HG03135 (cell line): ENCODE results near the gene ADAMTSL5.
"Not testable (repeated sequence)": the region's sequence is repeated elsewhere in the genome, so short reads cannot be mapped to it uniquely, and the experiment has no call there.

Experiments
- ATAC-seq: cut with Tn5 transposase; IDR thresholded peaks from one replicate; pipeline ENCODE4 v1.9.1; 2021; ENCODE audit warnings: mild to moderate bottlenecking, moderate library complexity; ENCODE audit not compliant: unreplicated experiment

ADAMTSL5 gene

DNA sequence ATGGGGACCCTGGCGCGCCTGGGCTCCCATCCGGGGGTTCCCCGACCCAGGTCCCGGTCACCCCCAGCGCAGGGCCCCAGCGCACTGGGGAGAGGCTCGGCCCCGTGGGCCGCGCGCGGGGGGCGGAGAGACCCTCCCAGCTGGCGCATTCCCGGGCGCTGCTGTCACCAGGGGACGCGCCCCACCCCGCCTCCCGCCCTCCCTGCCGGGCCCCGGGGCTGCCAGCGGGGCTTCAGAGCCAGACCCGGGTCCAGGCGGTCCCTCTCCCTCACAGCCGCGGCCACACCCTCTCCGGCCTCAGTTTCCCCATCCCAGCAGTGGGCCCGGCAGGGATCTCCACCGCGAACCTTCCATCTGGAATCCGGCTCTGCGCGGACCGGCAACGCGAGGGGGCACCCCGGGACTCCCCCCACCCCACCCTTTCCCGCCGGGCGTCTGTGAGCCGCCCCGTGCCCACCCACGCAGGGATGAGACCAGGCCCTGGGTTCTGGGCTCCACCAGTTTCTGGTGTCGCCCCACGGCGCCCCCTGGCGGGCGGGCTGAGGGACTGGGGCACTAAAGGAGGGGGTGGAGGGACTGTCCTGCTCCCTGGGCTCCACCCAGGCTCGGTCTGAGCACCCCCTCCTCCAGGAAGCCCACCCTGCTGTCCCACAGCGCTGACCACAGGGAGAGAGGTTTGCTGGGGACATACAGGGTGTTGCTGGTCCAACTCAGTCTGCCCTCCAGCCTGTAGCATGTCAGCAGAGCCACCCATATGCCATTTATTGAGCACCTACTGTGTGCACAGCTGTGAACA, 878 bp upstream of the ADAMTSL5 start:
- ATAC-seq = no peak

DNA sequence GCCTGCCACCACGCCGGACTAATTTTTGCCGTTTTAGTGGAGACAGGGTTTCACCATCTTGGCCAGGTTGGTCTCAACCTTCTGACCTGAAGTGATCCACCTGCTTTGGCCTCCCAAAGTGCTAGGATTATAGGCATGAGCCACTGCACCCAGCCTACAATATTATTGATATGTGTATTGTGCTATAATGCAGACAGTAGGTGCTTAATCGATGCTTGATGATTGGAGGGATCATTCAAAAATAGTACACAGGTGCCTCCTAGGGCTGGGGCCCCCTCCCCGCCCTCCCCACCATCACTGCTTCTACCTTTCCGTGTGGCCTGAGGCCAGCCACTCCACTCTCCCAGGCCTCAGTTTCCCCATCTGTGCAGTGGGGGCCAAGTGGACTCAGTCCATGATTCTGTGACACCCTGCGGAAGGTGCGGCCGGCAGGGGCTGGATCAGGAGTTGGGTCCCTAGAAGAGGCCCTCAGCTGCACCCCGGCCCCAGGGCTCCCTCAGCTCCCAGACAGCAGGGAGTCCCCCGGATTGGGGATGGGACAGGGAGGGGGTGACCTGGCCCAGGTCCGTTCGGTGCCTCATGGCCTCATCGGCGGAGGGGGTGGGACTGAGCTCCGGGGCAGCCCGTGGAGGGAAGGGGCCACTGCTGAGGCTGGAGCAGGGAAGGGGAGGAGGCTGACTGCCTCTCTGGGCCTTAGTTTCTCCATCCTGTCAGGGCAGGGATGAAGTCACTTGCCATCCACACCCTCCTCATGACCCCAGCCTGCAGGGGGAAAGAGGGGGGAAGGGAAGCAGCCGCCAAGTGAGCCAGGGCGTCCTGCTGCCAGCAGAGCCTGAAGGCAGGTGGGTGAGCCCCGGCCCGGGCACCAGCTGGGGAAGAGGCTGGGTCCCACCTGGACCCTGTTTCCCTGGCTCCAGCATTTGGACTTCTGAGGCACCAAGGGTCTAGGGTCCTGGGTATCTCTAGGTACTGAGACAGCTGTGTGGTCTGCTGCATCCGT, 1.2 kb downstream of the ADAMTSL5 start:
- ATAC-seq = no peak

DNA sequence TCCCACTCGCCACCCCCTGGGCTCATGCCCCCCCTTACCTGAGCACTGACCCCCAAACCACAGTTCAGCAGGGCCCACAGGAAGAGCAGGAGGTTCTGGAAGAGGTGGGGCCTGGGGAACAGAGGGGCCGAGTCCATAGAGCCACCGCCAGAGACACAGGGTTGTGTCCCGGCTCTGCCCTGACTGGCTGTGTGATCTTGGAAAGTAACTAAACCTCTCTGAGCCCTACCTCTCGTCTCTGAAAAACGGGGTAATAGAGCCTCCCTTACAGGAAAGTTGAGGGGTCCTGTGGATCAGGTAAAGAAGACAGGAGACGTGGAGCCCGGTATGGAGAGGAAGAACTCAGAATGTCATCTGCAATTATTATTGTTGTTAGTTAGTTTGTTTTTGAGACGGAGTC, 2.0 kb downstream of the ADAMTSL5 start:
- ATAC-seq = no peak

GRCh38 chr19:1510442-1510806, 2.4 kb downstream of the ADAMTSL5 start:
- ATAC-seq = no peak

DNA sequence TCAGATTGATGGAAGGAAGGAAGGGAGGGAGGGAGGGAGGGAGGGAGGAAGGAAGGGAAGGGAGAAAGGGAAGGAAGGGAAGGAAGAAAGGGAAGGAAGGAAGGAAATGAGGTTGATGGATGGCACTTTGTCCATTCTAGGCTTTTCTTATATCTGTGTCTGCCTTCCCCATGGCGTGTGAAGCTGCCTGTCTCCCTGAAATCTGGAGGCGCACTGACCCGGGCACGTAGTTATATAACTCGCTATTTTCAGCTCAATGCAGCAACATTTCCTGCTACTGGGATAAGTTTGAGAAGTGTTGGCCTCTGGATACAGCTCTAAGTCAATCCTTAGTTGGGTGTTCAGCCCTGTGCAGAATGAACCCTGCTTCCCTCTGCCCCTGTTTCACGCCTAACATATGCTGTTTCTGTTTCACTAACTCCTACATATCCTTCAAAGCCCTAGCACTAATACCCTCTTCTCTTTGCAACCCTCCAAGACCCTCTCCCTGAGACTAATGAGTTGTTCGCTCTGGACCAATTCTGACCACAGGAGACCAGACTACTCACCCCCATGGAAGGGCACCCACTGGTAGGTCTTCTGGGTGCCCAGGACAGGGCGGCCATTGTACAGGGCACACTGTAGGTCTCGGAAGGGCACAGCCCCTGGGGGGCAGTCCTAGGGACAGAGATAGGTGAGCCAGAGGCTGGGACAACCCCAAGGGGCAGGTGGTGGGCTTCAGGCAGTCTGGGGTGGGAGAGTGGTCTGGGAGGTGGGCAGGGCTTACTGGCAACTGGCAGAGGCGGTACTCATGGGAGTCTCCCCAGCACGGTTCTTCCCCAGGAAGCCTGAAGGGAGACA, 3.0 kb downstream of the ADAMTSL5 start:
- no peak for ATAC-seq

DNA sequence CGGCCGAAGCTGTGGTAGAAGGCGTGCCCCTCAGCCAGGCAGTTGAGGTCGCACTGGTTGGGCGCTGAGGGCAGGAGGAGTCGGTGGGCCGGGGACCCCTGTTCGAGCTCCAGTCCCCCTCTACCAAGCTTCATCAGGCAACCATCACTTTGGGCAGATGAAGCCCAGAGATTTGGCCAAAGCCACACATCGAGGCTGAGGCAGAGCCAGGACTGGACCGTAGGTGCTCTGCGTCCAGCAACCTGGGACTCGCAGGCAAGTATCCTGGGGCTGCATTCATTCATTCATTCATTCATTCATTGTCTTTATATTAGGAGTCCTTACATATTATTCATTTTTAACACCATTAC, 4.3 kb downstream of the ADAMTSL5 start:
- no peak for ATAC-seq

GRCh38 chr19:1507763-1508506, 4.9 kb downstream of the ADAMTSL5 start:
- no peak for ATAC-seq

DNA sequence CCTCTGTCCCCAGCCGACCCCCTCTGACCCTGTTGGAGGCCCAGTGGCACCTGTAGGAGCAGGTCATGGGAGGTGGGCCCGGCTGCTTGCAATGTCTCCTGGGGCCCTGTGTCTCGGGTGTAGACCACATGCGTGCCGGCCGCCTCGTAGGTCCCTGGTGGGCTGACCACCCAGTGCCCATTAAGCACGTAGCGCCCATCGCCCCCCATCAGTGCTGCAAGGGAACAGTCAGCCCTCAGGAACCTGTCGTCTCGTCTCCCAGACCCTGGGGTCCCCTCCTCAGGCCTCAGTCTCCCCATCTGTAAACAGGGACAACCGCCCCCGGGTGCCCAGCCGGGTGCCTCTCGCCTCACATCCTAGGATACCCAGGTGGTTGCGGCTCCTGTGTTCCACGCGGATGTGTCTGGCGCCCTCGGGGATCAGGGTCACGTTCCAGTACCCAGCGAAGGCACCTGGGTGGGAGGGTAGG, 5.6 kb downstream of the ADAMTSL5 start:
- ATAC-seq = no peak

DNA sequence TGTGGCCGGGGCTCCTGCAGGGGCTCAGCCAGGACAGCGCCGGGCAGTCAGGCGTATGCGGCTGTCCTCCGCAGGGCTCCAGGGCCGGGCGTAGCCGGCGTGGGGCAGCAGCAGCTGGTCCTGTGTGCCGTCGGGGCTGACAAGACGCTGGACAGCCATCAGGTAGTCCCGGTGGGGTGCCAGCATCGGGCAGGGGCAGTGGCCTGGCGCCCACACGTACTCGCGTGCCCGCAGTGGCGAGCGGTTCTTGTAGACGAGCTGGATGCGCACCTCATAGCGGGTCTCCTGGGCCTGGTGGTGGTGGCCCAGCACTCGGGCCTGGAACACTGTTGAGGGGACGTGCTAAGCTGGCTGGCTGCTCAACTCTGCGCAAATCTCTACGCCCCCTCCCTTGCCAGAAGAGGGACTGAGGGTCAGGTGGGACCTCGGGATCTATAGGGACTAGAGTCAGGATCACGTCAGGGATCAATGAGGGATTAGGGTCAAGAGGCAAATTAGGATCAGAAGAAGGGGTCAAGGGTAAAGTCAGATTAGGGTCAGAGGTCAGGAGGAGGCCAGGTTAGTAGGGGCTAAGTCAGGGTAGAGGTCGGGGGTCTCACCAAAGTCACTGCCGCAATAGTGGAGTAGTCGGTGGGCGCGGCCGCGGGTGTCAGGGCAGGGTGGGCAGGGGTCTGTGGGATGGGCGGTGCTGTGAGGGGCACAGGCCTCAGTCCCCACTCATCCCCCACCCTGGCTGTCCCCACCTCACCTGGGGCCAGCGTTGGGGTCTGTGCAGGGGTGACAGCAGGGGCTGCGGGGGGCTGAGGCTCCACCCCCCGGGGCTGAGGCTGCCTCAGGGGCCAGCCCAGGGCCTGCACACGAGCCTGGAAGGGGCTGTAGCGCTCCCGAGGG, 6.6 kb downstream of the ADAMTSL5 start:
- ATAC-seq = no peak

- ATAC-seq = no peak
Observed at GRCh38 chr19:1505012-1505411, 7.8 kb downstream of the ADAMTSL5 start.

GRCh38 chr19:1503925-1504773, 8.7 kb downstream of the ADAMTSL5 start:
- ATAC-seq = no peak

GRCh38 chr19:1503089-1503924, 9.5 kb downstream of the ADAMTSL5 start:
- no peak for ATAC-seq

GRCh38 chr19:1502433-1503088, 10.3 kb downstream of the ADAMTSL5 start:
- no peak for ATAC-seq

DNA sequence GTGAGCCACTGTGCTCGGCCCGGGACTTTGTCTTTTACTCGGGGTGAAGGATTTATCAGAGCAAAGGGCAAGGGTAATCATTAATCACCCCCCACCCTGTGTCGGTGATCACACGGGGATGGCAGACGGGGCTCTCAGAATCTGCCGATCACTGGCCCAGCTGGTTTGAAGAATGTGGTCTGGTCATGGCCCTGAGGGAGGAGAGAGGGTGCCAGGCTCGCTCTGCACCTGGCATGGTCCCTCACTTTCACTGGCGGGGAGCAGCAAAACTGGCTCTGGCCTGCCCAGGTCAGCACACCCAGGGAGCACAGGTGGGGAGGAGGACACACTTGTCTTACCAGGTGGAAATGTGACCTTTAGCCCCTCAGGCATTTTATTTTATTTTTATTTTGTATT, 11.6 kb downstream of the ADAMTSL5 start:
- ATAC-seq = no peak

DNA sequence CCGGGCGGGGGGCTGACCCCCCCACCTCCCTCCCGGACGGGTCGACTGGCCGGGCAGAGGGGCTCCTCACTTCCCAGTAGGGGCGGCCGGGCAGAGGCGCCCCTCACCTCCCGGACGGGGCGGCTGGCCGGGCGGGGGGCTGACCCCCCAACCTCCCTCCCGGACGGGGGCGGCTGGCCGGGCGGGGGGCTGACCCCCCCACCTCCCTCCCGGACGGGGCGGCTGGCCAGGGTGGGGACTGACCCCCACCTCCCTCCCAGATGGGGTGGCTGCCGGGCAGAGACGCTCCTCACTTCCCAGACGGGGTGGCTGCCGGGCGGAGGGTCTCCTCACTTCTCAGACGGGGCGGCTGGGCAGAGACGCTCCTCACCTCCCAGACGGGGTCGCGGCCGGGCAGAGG, 13.6 kb downstream of the ADAMTSL5 start:
- ATAC-seq = not testable (repeated sequence)

- ATAC-seq = no peak
Observed at GRCh38 chr19:1497578-1498235, 15.1 kb downstream of the ADAMTSL5 start.
